ENCODE data around the gene PCDHGA2. TPM values are rescaled to one million over a fixed set of nuclear protein-coding genes. Genes with fewer than 3 reads are reported as not detected.

Gene PCDHGA2
- total and polyA plus RNA-seq, 9 of the 15 experiments (the other 6 are each of a cell fraction or from before 2014, with no cell fraction given): 0.07 to 0.27 (median 0.15) TPM; not detected in 2

DNA sequence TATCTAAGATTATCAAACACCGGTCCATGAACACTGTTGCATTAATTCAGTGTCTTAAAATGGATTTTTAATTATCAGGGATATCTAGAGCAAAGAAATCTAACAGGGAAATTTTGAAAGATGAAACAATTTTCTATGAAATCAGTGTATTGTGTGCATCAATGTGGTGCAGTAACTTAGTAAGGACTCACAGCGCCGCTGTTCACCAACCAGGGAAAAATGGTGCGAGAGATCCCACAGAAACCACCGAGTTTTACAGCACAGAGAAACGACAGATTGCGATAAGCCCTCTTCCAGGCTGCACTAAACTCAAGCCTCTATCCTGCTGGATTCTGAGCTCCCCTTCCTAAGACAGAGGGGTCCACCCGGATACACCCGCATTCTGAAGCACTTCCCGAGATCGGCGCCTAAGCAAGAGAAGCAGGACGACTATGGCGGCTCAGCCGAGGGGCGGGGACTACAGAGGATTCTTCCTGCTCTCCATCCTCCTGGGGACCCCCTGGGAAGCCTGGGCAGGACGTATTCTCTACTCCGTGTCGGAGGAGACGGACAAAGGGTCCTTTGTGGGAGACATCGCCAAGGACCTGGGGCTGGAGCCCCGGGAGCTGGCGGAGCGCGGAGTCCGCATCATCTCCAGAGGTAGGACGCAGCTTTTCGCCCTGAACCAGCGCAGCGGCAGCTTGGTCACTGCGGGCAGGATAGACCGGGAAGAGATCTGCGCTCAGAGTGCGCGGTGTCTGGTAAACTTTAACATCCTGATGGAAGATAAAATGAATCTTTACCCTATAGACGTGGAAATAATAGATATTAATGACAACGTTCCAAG is 44.1 kb downstream of the PCDHGA2 start, which contains the start of gene PCDHGA7:
TSS of gene PCDHGA7 (plus strand) at position 274 of the 826 bp plus-strand sequence. CDS start at position 432, 158 bp downstream.
- ChIA-PET POLR2A (no interaction called here), CTCF (ENCODE audit: low intra/inter-chr PET ratio) (interaction anchor here (0.9 kb wide), 1 partner anchor 181 kb away, joined by 5 read pairs; no protein-coding TSS in a partner anchor)
- Histone ChIP-seq H3K36me3 (ENCODE audit: control insufficient read depth, insufficient read depth, low read length) (no peaks in the 10 kb centered on the region), H3K4me3 (peak within 1 kb of the TSS; percentile 36), H3K27me3 (ENCODE audit: control insufficient read depth in 2 of 2, insufficient read depth in 2 of 2, low read length in 2 of 2) (peaks cover 9 to 25% of the 10 kb centered on the region in 2 experiments; a peak in 4 of 5 replicates), H3K27ac (ENCODE audit: extremely low read depth, low read depth, low read length) (no peak within 1 kb of the TSS), H3K4me1 (replicated peaks in 1 of 2; ENCODE audit: control insufficient read depth in 2 of 2, insufficient read depth in 2 of 2, low read length in 2 of 2) (peaks cover 0 to 9% of the 10 kb centered on the region in 2 experiments; a peak in 2 of 5 replicates), H4K20me1 (replicated peaks; ENCODE audit: control insufficient read depth, insufficient read depth, low read length) (no peaks in the 10 kb centered on the region), H2AFZ (ENCODE audit: low read depth, low read length) (peak within 1 kb of the TSS; percentile 67), H3K79me2 (ENCODE audit: control insufficient read depth, insufficient read depth, low read length) (no peaks in the 10 kb centered on the region), H3K4me2 (ENCODE audit: insufficient read depth, low read length) (peak within 1 kb of the TSS; percentile 69), H3K9me3 (replicated peaks; ENCODE audit: control insufficient read depth, insufficient read depth, low read depth, low read length) (no peaks in the 10 kb centered on the region), H3K9me1 (ENCODE audit: control insufficient read depth, insufficient read depth, low read length) (no peaks in the 10 kb centered on the region), H3K9ac (ENCODE audit: insufficient read depth in 1 of 2, low read depth in 2 of 2, low read length in 2 of 2) (peak within 1 kb of the TSS in 1 of 2 experiments; percentile 69; a peak in 1 of 4 replicates)
- 3% methylated on average over 37 of the region's 37 CpGs for WGBS (ENCODE audit: insufficient coverage, low coverage, missing lambda C conversion rate)
- ATAC-seq (peak; percentile 95), FAIRE-seq (peak; percentile 89), DNase-seq (ENCODE audit: extremely low read depth in 1 of 4, low spot score in 3 of 4) (peak in 3 of 4 experiments; percentile 30 to 42 (median 35))
- intact Hi-C loops (cut with micrococcal nuclease): no loop called here
- BruUV-seq (replicated peaks): no TSS peak
- in situ Hi-C loops (cut with MboI): no loop called here
- TF ChIP-seq, protein P1, sequence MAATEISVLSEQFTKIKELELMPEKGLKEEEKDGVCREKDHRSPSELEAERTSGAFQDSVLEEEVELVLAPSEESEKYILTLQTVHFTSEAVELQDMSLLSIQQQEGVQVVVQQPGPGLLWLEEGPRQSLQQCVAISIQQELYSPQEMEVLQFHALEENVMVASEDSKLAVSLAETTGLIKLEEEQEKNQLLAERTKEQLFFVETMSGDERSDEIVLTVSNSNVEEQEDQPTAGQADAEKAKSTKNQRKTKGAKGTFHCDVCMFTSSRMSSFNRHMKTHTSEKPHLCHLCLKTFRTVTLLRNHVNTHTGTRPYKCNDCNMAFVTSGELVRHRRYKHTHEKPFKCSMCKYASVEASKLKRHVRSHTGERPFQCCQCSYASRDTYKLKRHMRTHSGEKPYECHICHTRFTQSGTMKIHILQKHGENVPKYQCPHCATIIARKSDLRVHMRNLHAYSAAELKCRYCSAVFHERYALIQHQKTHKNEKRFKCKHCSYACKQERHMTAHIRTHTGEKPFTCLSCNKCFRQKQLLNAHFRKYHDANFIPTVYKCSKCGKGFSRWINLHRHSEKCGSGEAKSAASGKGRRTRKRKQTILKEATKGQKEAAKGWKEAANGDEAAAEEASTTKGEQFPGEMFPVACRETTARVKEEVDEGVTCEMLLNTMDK (IDR thresholded peaks at IDR 0.05; ENCODE audit: borderline replicate concordance, insufficient read depth, low read depth, low read length, poor library complexity, severe bottlenecking): no peak
- peak in 1 of 2 experiments; percentile 47; a peak in 3 of 4 replicates for TF ChIP-seq RAD21 (CRISPR knock-in tag; conservative IDR thresholded peaks at IDR 0.05 in 1 of 2, IDR thresholded peaks at IDR 0.05 in 1 of 2)
- TF ChIP-seq MEF2A (IDR thresholded peaks at IDR 0.05; ENCODE audit: control insufficient read depth, low read depth, low read length): no peak
- TF ChIP-seq EHMT2 (IDR thresholded peaks at IDR 0.05): peak; percentile 33; the same call in 1 of the 2 replicates
- no peak for TF ChIP-seq BMI1 (IDR thresholded peaks at IDR 0.05; ENCODE audit: low read length)
- TF ChIP-seq, protein P2, sequence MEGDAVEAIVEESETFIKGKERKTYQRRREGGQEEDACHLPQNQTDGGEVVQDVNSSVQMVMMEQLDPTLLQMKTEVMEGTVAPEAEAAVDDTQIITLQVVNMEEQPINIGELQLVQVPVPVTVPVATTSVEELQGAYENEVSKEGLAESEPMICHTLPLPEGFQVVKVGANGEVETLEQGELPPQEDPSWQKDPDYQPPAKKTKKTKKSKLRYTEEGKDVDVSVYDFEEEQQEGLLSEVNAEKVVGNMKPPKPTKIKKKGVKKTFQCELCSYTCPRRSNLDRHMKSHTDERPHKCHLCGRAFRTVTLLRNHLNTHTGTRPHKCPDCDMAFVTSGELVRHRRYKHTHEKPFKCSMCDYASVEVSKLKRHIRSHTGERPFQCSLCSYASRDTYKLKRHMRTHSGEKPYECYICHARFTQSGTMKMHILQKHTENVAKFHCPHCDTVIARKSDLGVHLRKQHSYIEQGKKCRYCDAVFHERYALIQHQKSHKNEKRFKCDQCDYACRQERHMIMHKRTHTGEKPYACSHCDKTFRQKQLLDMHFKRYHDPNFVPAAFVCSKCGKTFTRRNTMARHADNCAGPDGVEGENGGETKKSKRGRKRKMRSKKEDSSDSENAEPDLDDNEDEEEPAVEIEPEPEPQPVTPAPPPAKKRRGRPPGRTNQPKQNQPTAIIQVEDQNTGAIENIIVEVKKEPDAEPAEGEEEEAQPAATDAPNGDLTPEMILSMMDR (IDR thresholded peaks at IDR 0.05 in 2 of 3, conservative IDR thresholded peaks at IDR 0.05 in 1 of 3; ENCODE audit: insufficient read depth in 2 of 3, low read depth in 1 of 3, low read length in 3 of 3): peak; percentile 58 to 73 (median 64)
